HG03457 (cell line): ENCODE results near the gene THG1L.
A peak's percentile ranks its signal among the peaks of the same experiment; 100 is the strongest.

Source experiments
- ATAC-seq: cut with Tn5 transposase; IDR thresholded peaks from one replicate; pipeline ENCODE4 v1.9.1; 2021; ENCODE audit warnings: moderate number of reproducible peaks; ENCODE audit not compliant: unreplicated experiment

The THG1L gene

GRCh38 chr5:157750320-157750719 lies 19.1 kb downstream of the THG1L start:
- no peak for ATAC-seq

- ATAC-seq: no peak
Measured at GRCh38 chr5:157756122-157756521, 24.9 kb downstream of the THG1L start.

- ATAC-seq: no peak
Measured at GRCh38 chr5:157758706-157759105, 27.5 kb downstream of the THG1L start.

GRCh38 chr5:157761690-157762621 lies 30.7 kb downstream of the THG1L start:
- peak; percentile 56 for ATAC-seq

- ATAC-seq: no peak
Measured at GRCh38 chr5:157764531-157764930, 33.3 kb downstream of the THG1L start.

GRCh38 chr5:157766442-157766841 lies 35.2 kb downstream of the THG1L start:
- no peak for ATAC-seq

- no peak for ATAC-seq
Measured at GRCh38 chr5:157766902-157767301, 35.7 kb downstream of the THG1L start.

GRCh38 chr5:157767689-157768088 lies 36.5 kb downstream of the THG1L start:
- ATAC-seq: no peak

- ATAC-seq: no peak
Measured at GRCh38 chr5:157770665-157771064, 39.4 kb downstream of the THG1L start.

GRCh38 chr5:157772127-157772526 lies 40.9 kb downstream of the THG1L start:
- ATAC-seq: no peak

- no peak for ATAC-seq
Measured at GRCh38 chr5:157778121-157778805, 47.0 kb downstream of the THG1L start.

GRCh38 chr5:157779221-157779620 lies 48.0 kb downstream of the THG1L start:
- no peak for ATAC-seq

- no peak for ATAC-seq
Measured at GRCh38 chr5:157785801-157786200, 54.6 kb downstream of the THG1L start.
